Ovary (tissue), 3 donors: ENCODE measurements around the gene ZBED4.

Experiments used
- EP300 ChIP-seq: sonication (generic); formaldehyde crosslinking; IDR thresholded peaks from one replicate; pipeline ENCODE4 v1.6.1; 2017; ENCODE audit warnings: antibody characterized with exemption
- POLR2A ChIP-seq: fragments of 450-650 bp; IDR thresholded peaks from one replicate; pipeline ENCODE4 v1.6.1; 2017; ENCODE audit warnings: antibody characterized with exemption, mild to moderate bottlenecking, moderate library complexity
- TF ChIP-seq, protein P1 (sequence below), 3 donors: fragments of 450-650 bp in 2 of 3; fragments of 200-600 bp in 1 of 3; IDR thresholded peaks; one replicate each; pipeline versions ENCODE4 v1.5.1 to v1.8.0; 2016 to 2022; ENCODE audit warnings: antibody characterized with exemption in 3 of 3, mild to moderate bottlenecking in 1 of 3
- donor health status: DM: no; HTN: no; CAD: no.

DNA sequence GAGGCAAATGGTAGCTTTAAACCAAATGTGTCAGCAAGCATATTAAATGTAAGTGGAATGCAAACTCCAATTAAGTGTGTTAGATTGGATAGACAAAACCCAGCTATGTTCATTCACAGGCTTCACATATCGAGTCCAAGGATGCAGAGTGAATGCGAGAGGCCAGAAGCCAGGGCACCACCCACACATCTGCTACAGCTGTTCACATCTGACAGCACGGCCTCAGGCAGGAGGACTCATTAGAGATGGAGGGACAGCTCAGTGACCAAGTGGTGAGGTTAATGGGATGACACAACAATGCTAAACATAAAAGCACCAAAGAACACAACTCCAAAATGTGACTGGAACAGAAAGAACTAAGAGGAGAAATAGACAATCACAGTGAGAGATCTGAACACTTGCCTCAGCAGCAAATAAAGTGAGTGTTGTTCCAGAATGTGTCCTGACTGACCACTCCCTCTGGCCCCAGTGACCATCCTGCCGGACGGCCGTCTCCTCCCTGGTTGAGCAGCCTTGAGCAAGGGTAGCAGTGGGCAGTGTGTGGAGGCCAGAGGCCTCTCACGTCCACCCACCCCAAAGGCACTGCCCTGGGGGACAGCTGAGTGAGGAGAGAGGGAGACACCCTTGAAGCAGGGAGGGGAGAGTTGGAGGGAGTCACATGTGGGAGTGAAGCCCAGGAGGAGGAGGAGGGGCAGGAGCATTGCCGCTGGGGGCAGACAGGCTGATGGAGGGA lies 40.8 kb downstream of the ZBED4 start:
- TF ChIP-seq POLR2A: no peak
- TF ChIP-seq, protein P1, sequence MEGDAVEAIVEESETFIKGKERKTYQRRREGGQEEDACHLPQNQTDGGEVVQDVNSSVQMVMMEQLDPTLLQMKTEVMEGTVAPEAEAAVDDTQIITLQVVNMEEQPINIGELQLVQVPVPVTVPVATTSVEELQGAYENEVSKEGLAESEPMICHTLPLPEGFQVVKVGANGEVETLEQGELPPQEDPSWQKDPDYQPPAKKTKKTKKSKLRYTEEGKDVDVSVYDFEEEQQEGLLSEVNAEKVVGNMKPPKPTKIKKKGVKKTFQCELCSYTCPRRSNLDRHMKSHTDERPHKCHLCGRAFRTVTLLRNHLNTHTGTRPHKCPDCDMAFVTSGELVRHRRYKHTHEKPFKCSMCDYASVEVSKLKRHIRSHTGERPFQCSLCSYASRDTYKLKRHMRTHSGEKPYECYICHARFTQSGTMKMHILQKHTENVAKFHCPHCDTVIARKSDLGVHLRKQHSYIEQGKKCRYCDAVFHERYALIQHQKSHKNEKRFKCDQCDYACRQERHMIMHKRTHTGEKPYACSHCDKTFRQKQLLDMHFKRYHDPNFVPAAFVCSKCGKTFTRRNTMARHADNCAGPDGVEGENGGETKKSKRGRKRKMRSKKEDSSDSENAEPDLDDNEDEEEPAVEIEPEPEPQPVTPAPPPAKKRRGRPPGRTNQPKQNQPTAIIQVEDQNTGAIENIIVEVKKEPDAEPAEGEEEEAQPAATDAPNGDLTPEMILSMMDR (IDR thresholded peaks at IDR 0.05): no peak
- no peak for TF ChIP-seq EP300
